NB4 (cell line): ENCODE measurements around the gene GABBR2.

ENCODE experiments used
- CTCF ChIP-seq: IDR thresholded peaks from one replicate; pipeline ENCODE4 v1.5.1; 2012; ENCODE audit warnings: low read depth, low read length
- MAX ChIP-seq: IDR thresholded peaks from 2 replicates; pipeline ENCODE4 v1.6.1; 2011; ENCODE audit warnings: low read depth, low read length
- MYC ChIP-seq: IDR thresholded peaks from 2 replicates; pipeline ENCODE4 v1.6.1; 2011; ENCODE audit warnings: low read depth, low read length
- POLR2A ChIP-seq: IDR thresholded peaks from 2 replicates; pipeline ENCODE4 v1.6.1; 2011; ENCODE audit warnings: mild to moderate bottlenecking; ENCODE audit not compliant: insufficient read length; ENCODE audit errors: extremely low read depth

GRCh38 chr9:98687911-98688310 is 20.8 kb downstream of the GABBR2 start:
- no peak for TF ChIP-seq CTCF
- no peak for TF ChIP-seq POLR2A
- TF ChIP-seq MAX, result no peak
- no peak for TF ChIP-seq MYC
